K562 (cell line): ENCODE data around the gene CXCL17. TPM values are rescaled to one million over a fixed set of nuclear protein-coding genes. Genes with fewer than 3 reads are reported as not detected.

Source experiments
- CTCF ChIP-seq, 3 experiments: IDR thresholded peaks in 2 of 3; conservative IDR thresholded peaks in 1 of 3; 2 replicates each; pipeline ENCODE4 v1.5.1; 2011 to 2012; ENCODE audit warnings: low read length in 3 of 3, mild to moderate bottlenecking in 3 of 3, control low read depth in 2 of 3, improper control_type of control experiment in 1 of 3, inconsistent platforms in 1 of 3, low read depth in 1 of 3, mixed read lengths in 1 of 3, moderate library complexity in 1 of 3; ENCODE audit not compliant: insufficient read depth in 2 of 3
- MLLT1 ChIP-seq, 2 experiments: fragments of 450-650 bp; IDR thresholded peaks; 2 replicates each; pipeline ENCODE4 v1.6.1; 2016
- MLX ChIP-seq, 2 experiments: fragments of 450-650 bp in 1 of 2; sonication (generic) in 1 of 2; formaldehyde crosslinking; conservative IDR thresholded peaks; 2 replicates each; pipeline versions ENCODE4 v1.4.0 to v1.8.1; 2020 to 2022; ENCODE audit warnings: mild to moderate bottlenecking in 1 of 2, missing genetic modification reagents in 1 of 2
- MTA3 ChIP-seq: fragments of 450-650 bp; formaldehyde crosslinking; IDR thresholded peaks from 2 replicates; pipeline ENCODE4 v1.6.1; 2017; ENCODE audit warnings: mild to moderate bottlenecking, borderline replicate concordance
- PCBP1 ChIP-seq: fragments of 200-400 bp; formaldehyde crosslinking; IDR thresholded peaks from 2 replicates; pipeline ENCODE4 v1.6.1; 2018; ENCODE audit warnings: mild to moderate bottlenecking, low read depth, low read length; ENCODE audit not compliant: poor library complexity, severe bottlenecking
- RAD21 ChIP-seq, 2 experiments: fragments of 250-450 bp in 1 of 2; fragments of 450-650 bp in 1 of 2; sonication (Bioruptor Pico) in 1 of 2; formaldehyde crosslinking in 1 of 2; IDR thresholded peaks in 1 of 2; conservative IDR thresholded peaks in 1 of 2; 2 replicates each; pipeline versions ENCODE4 v1.4.0 to v1.8.0; 2020 to 2022; ENCODE audit warnings: mild to moderate bottlenecking in 2 of 2, moderate library complexity in 1 of 2
- ZNF639 ChIP-seq, 2 experiments: fragments of 200-800 bp in 1 of 2; sonication (Bioruptor generic) in 1 of 2; sonication (generic) in 1 of 2; formaldehyde crosslinking in 1 of 2; IDR thresholded peaks in 1 of 2; conservative IDR thresholded peaks in 1 of 2; 2 replicates each; pipeline versions ENCODE4 v1.5.0 to v1.6.1; 2016 to 2020; ENCODE audit warnings: missing compliant biosample characterization in 1 of 2, missing genetic modification characterization in 1 of 2, missing genetic modification reagents in 1 of 2
- ZNF740 ChIP-seq, 3 experiments: fragments of 200-800 bp in 1 of 3; sonication (Bioruptor generic) in 1 of 3; sonication (generic) in 1 of 3; formaldehyde crosslinking in 1 of 3; IDR thresholded peaks; 2 replicates each; pipeline versions ENCODE4 v1.6.1 to v1.8.0; 2016 to 2022; ENCODE audit warnings: mild to moderate bottlenecking in 2 of 3, missing compliant biosample characterization in 2 of 3, missing genetic modification characterization in 2 of 3, missing genetic modification reagents in 1 of 3
- polyA plus RNA-seq, 8 experiments: library from polyadenylated mRNA; depleted of rRNA in 4 of 8; stranded (reverse) in 5 of 8; unstranded in 3 of 8; fragments of >200 nt; fragmentation: Nextera tagmentation in 2 of 8; fragmentation: Illumina TruSeq in 1 of 8; extraction: Ambion mirVana in 2 of 8; extraction: Trizol in 1 of 8; gene quantifications; 2 replicates each; pipeline versions ENCODE4 v1.2.1 to v1.2.3, GENCODE V29; 2011 to 2014; ENCODE audit warnings: inconsistent platforms in 1 of 8, missing spikeins in 1 of 8
- total RNA-seq, 7 experiments: library from RNA; depleted of rRNA in 6 of 7; stranded (reverse); fragments of >200 nt in 6 of 7; fragmentation: Illumina TruSeq in 2 of 7; extraction: Trizol in 2 of 7; gene quantifications; 2 replicates each; pipeline versions ENCODE4 v1.2.1 to v1.2.3, GENCODE V29; 2011 to 2021; ENCODE audit warnings: low replicate concordance in 1 of 7

The CXCL17 gene
- total and polyA plus RNA-seq, 9 of the 15 experiments (the other 6 are each of a cell fraction or from before 2014, with no cell fraction given) = 0.10 to 0.15 TPM; not detected in 7

GRCh38 chr19:42424712-42425131 lies 18.0 kb downstream of the CXCL17 start (continued):
- TF ChIP-seq CTCF (IDR thresholded peaks at IDR 0.05 in 2 of 3, conservative IDR thresholded peaks at IDR 0.05 in 1 of 3; ENCODE audit: insufficient read depth in 2 of 3, low read depth in 1 of 3, low read length in 3 of 3) (peak; percentile 56 to 70 (median 58)), MLLT1 (IDR thresholded peaks at IDR 0.05) (no peak), PCBP1 (no peak), RAD21 (CRISPR knock-in tag; conservative IDR thresholded peaks at IDR 0.05 in 1 of 2, IDR thresholded peaks at IDR 0.05 in 1 of 2) (peak; percentile 8; a peak in 1 of 4 replicates), ZNF740 (CRISPR knock-in tag; IDR thresholded peaks at IDR 0.05) (peak; percentile 48; the same call in 1 of the 2 replicates), ZNF740 (tag; IDR thresholded peaks at IDR 0.05) (no peak), MLX (CRISPR knock-in tag; conservative IDR thresholded peaks at IDR 0.05) (no peak), MTA3 (no peak), ZNF639 (CRISPR knock-in tag; conservative IDR thresholded peaks at IDR 0.05 in 1 of 2, IDR thresholded peaks at IDR 0.05 in 1 of 2) (0 out of 4 replicates have a peak, but pooled peaks of 1 of the 2 experiments have one; percentile 14)
